Mesothelial cell of epicardium (in vitro differentiated cells): Measurements from ENCODE around the gene TCL1B. TPM values are rescaled to one million over a fixed set of nuclear protein-coding genes. Genes with fewer than 3 reads are reported as not detected.

Source experiments
- DNase-seq, 2 experiments: peaks; one replicate each; pipeline ENCODE4 v3.0.0; 2021; ENCODE audit warnings: low spot score in 2 of 2; ENCODE audit not compliant: unreplicated experiment in 2 of 2
- H3K27ac Mint-ChIP-seq: 2 replicates; pipeline ENCODE4 v1.8.0; 2021; ENCODE audit warnings: mixed read lengths
- H3K27me3 Mint-ChIP-seq: 2 replicates; pipeline ENCODE4 v1.8.0; 2021; ENCODE audit warnings: low read depth, mixed read lengths
- H3K36me3 Mint-ChIP-seq: 2 replicates; pipeline ENCODE4 v1.8.0; 2021; ENCODE audit warnings: mixed read lengths
- H3K4me1 Mint-ChIP-seq: 2 replicates; pipeline ENCODE4 v1.8.0; 2021; ENCODE audit warnings: mixed read lengths
- H3K4me3 Mint-ChIP-seq: 2 replicates; pipeline ENCODE4 v1.8.0; 2021; ENCODE audit warnings: mild to moderate bottlenecking, moderate library complexity, mixed read lengths
- H3K9me3 Mint-ChIP-seq: 2 replicates; pipeline ENCODE4 v1.8.0; 2021; ENCODE audit warnings: mixed read lengths
- total RNA-seq: library from RNA; stranded (reverse); gene quantifications from 3 replicates; pipeline ENCODE4 v1.2.1, GENCODE V29; 2021
- TF ChIP-seq, protein P1 (sequence below): fragments of 200-600 bp; sonication (generic); IDR thresholded peaks from one replicate; pipeline ENCODE4 v1.5.0; 2021; ENCODE audit warnings: antibody characterized with exemption; ENCODE audit not compliant: unreplicated experiment

Gene TCL1B
- total RNA-seq, 1 donor from 2014 or later, result not detected

DNA sequence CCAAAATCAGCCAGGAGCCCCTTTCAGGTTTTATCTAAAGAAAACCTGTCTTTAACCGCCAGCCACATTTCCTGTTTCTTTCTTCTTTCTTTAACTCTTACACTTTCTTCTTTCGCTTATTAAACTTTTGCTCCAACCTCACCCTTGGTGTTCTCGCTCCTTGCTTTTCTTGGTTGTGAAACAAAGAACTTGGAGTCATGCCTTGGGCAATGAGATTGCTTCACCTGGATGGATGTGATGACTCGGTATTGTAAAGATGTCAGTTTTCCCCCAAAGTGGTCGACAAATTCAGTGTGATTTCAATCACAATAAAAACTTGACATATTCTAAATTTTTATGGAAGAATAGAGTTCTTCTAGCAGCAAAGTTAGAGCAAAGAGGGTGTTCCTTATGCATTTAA is 43.9 kb downstream of the TCL1B start:
- no peaks in the 10 kb centered on the region for H3K36me3 Mint-ChIP-seq
- no peak overlapping the region for H3K4me3 Mint-ChIP-seq
- no peak for DNase-seq
- TF ChIP-seq, protein P1, sequence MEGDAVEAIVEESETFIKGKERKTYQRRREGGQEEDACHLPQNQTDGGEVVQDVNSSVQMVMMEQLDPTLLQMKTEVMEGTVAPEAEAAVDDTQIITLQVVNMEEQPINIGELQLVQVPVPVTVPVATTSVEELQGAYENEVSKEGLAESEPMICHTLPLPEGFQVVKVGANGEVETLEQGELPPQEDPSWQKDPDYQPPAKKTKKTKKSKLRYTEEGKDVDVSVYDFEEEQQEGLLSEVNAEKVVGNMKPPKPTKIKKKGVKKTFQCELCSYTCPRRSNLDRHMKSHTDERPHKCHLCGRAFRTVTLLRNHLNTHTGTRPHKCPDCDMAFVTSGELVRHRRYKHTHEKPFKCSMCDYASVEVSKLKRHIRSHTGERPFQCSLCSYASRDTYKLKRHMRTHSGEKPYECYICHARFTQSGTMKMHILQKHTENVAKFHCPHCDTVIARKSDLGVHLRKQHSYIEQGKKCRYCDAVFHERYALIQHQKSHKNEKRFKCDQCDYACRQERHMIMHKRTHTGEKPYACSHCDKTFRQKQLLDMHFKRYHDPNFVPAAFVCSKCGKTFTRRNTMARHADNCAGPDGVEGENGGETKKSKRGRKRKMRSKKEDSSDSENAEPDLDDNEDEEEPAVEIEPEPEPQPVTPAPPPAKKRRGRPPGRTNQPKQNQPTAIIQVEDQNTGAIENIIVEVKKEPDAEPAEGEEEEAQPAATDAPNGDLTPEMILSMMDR, result no peak
- peaks cover 25% of the 10 kb centered on the region for H3K27me3 Mint-ChIP-seq
- H3K4me1 Mint-ChIP-seq, result peaks cover 9% of the 10 kb centered on the region
- no peaks in the 10 kb centered on the region for H3K9me3 Mint-ChIP-seq
- H3K27ac Mint-ChIP-seq, result no peak overlapping the region

- Mint-ChIP-seq H3K36me3 (no peaks in the 10 kb centered on the region), H3K27ac (no peak overlapping the region), H3K4me1 (peaks cover 6% of the 10 kb centered on the region), H3K27me3 (peaks cover 37% of the 10 kb centered on the region), H3K4me3 (no peak overlapping the region), H3K9me3 (no peaks in the 10 kb centered on the region)
- TF ChIP-seq, protein P1, result no peak
- DNase-seq, result no peak
These were observed 47.0 kb downstream of the TCL1B start for GRCh38 chr14:95733212-95733611.

- TF ChIP-seq, protein P1, result no peak
- peaks cover 17% of the 10 kb centered on the region for H3K4me1 Mint-ChIP-seq
- no peak overlapping the region for H3K4me3 Mint-ChIP-seq
- peaks cover 4% of the 10 kb centered on the region for H3K9me3 Mint-ChIP-seq
- H3K27me3 Mint-ChIP-seq, result peaks cover 16% of the 10 kb centered on the region
- no peak overlapping the region for H3K27ac Mint-ChIP-seq
- DNase-seq, result no peak
- no peaks in the 10 kb centered on the region for H3K36me3 Mint-ChIP-seq
These were observed 53.1 kb downstream of the TCL1B start for GRCh38 chr14:95739356-95739755.

DNA sequence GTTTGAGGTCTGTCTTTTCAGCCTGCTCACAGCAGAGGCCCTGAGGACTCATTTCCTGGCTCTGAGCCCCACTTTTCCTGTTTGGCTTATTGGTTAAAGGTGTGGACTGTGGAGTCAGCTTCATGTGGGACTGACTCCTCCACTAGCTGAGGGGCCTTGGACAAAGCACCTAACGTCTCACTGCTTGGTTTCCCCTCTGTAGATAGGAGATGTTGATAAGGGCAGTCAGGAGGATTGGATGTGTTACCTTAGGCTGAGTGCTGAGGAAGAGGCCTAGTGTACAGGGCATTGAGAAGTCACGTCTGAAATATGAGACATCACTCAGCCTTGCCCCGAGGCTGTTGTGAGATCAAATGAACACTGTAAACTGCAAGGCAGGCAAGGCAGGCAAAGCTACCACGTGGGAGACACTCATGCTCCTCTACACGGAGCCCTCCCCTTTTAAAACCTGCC is 54.8 kb downstream of the TCL1B start:
- TF ChIP-seq, protein P1, result no peak
- Mint-ChIP-seq H3K9me3 (peaks cover 4% of the 10 kb centered on the region), H3K27ac (peak overlapping the region; percentile 79), H3K4me3 (no peak overlapping the region), H3K4me1 (peaks cover 17% of the 10 kb centered on the region), H3K36me3 (no peaks in the 10 kb centered on the region), H3K27me3 (peaks cover 10% of the 10 kb centered on the region)
- peak; percentile 36 to 64 for DNase-seq

- peaks cover 5% of the 10 kb centered on the region for H3K27me3 Mint-ChIP-seq
- peaks cover 17% of the 10 kb centered on the region for H3K4me1 Mint-ChIP-seq
- peak overlapping the region; percentile 68 for H3K27ac Mint-ChIP-seq
- no peaks in the 10 kb centered on the region for H3K36me3 Mint-ChIP-seq
- no peak for DNase-seq
- H3K4me3 Mint-ChIP-seq, result no peak overlapping the region
- TF ChIP-seq, protein P1, result no peak
- peaks cover 4% of the 10 kb centered on the region for H3K9me3 Mint-ChIP-seq
These were observed 55.6 kb downstream of the TCL1B start for GRCh38 chr14:95741781-95742180.

Other genes starting within 250 kb of the TCL1B start
- gene SYNE3, start 169.8 kb upstream of the TCL1B start, total RNA-seq, result 1.5 to 1.9 TPM (median 1.6 TPM) in 3 replicates
- 35.6 to 38.5 TPM (median 38.4 TPM) in 3 replicates for gene GLRX5, start 151.4 kb upstream of the TCL1B start, total RNA-seq
- not detected in 3 replicates for gene TCL1A, start 27.7 kb downstream of the TCL1B start, total RNA-seq
- gene TUNAR, start 190.4 kb downstream of the TCL1B start, total RNA-seq, result not detected in 3 replicates